ENCODE data around the gene ALG8.
A peak's percentile ranks its signal among the peaks of the same experiment; 100 is the strongest.
"Not testable (repeated sequence)": the region's sequence is repeated elsewhere in the genome, so short reads cannot be mapped to it uniquely, and the experiment has no call there.

ALG8 gene

GRCh38 chr11:78100261-78100660 is 39.2 kb downstream of the ALG8 start:
- no peak for DNase-seq

- DNase-seq, result no peak
These were observed 39.8 kb downstream of the ALG8 start for GRCh38 chr11:78099666-78100065.

GRCh38 chr11:78097666-78098385 is 41.6 kb downstream of the ALG8 start:
- no peak for DNase-seq

GRCh38 chr11:78094250-78094649 is 45.2 kb downstream of the ALG8 start:
- no peak for DNase-seq

GRCh38 chr11:78086521-78087074 is 52.8 kb downstream of the ALG8 start:
- not testable (repeated sequence) for DNase-seq

GRCh38 chr11:78085972-78086371 is 53.5 kb downstream of the ALG8 start:
- DNase-seq, result no peak

- not testable (repeated sequence) for DNase-seq
These were observed 54.9 kb downstream of the ALG8 start for GRCh38 chr11:78084506-78084905.

- DNase-seq, result no peak
These were observed 56.4 kb downstream of the ALG8 start for GRCh38 chr11:78083021-78083420.

- DNase-seq, result no peak
These were observed 57.3 kb downstream of the ALG8 start for GRCh38 chr11:78082146-78082545.

- DNase-seq, result no peak
These were observed 57.8 kb downstream of the ALG8 start for GRCh38 chr11:78081583-78081982.

GRCh38 chr11:78080818-78081495 is 58.5 kb downstream of the ALG8 start:
- DNase-seq, result no peak

- DNase-seq, result no peak
These were observed 59.2 kb downstream of the ALG8 start for GRCh38 chr11:78080084-78080817.

GRCh38 chr11:78079232-78080083 is 60.0 kb downstream of the ALG8 start, which contains the start of gene NDUFC2:
NDUFC2 (minus strand) TSS chr11:78079862; CDS start chr11:78079744, 118 bp downstream.
- peak; percentile 68 for DNase-seq

GRCh38 chr11:78078218-78079167 is 60.9 kb downstream of the ALG8 start:
- DNase-seq, result no peak

- DNase-seq, result not testable (repeated sequence)
These were observed 61.8 kb downstream of the ALG8 start for GRCh38 chr11:78077592-78077991.

- DNase-seq, result no peak
These were observed 62.6 kb downstream of the ALG8 start for GRCh38 chr11:78076733-78077403.

GRCh38 chr11:78074756-78075155 is 64.7 kb downstream of the ALG8 start:
- DNase-seq, result no peak

- DNase-seq, result no peak
These were observed 67.0 kb downstream of the ALG8 start for GRCh38 chr11:78072455-78072854.

GRCh38 chr11:78071717-78072116 is 67.7 kb downstream of the ALG8 start:
- DNase-seq, result no peak

- DNase-seq, result no peak
These were observed 68.8 kb downstream of the ALG8 start for GRCh38 chr11:78070621-78071020.

- DNase-seq, result no peak
These were observed 70.0 kb downstream of the ALG8 start for GRCh38 chr11:78069465-78069864.
